Measurements from ENCODE around the gene SMG6. TPM values are rescaled to one million over a fixed set of nuclear protein-coding genes. Genes with fewer than 3 reads are reported as not detected.
A peak's percentile ranks its signal among the peaks of the same experiment; 100 is the strongest.

The SMG6 gene
- total and polyA plus RNA-seq, 2 of the 8 experiments (the other 6 are each of a cell fraction or from before 2014, with no cell fraction given): 18.5 to 25.2 TPM

DNA sequence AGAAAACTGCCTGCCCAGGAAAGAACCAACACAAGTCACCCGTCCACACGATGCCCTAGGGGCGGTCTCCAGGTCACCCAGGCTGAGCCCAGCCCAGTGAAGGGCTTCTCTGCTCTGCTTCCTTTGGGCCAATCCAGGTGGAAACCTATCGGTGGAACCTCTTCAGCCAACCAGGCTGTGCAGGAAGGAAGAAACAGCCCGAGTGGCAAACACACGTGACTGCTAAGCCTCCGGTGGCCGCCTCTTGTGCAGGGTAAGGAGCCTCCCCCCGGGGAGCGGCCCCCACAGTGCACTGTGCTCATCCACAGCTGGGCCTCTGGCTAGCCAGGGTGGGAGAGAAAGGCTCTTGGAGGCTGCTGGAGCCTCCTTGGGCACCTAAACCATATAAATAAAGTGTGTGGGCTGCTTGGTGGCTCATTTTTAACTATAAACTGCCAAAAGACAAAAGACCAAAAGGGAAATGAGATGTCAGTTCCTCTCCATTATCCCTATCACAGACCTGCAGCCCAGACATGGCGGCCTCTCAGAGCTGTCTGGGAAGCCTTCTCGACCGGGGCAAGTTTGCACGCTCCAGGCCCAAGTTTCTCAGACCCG lies 280.8 kb downstream of the SMG6 start:
- DNase-seq (ENCODE audit: low read depth in 1 of 2, low spot score in 2 of 2): no peak
- no peak overlapping the region for H2BK5ac ChIP-seq (ENCODE audit: low read depth, low read length)
- H3K27me3 ChIP-seq (replicated peaks in 1 of 4; ENCODE audit: control insufficient read depth in 3 of 4, extremely low read depth in 1 of 4, insufficient read depth in 3 of 4, low read length in 3 of 4): peaks cover 52 to 89% (median 81%) of the 10 kb centered on the region in 4 experiments
- H4K8ac ChIP-seq (ENCODE audit: extremely low read depth, insufficient read depth, low read length): no peak overlapping the region
- FAIRE-seq: no peak
- H3K4me3 ChIP-seq (ENCODE audit: extremely low read depth in 1 of 4, insufficient read depth in 2 of 4, low read depth in 3 of 4, low read length in 4 of 4): no peak overlapping the region
- peaks cover 0 to 17% (median 6%) of the 10 kb centered on the region in 4 experiments; a peak in 6 of 7 replicates for H3K4me1 ChIP-seq (replicated peaks in 1 of 4; ENCODE audit: control insufficient read depth in 3 of 4, insufficient read depth in 4 of 4, low read length in 3 of 4)
- no peak overlapping the region for H2BK15ac ChIP-seq (ENCODE audit: low read length)
- ChIA-PET CTCF (ENCODE audit: partially characterized antibody) (interaction anchor here (0.9 to 1.3 kb wide), 2 partner anchors 12 to 141 kb away, joined by 3 read pairs; no protein-coding TSS in a partner anchor), POLR2A (ENCODE audit: partially characterized antibody) (no interaction called here)
- TF ChIP-seq, protein P1, sequence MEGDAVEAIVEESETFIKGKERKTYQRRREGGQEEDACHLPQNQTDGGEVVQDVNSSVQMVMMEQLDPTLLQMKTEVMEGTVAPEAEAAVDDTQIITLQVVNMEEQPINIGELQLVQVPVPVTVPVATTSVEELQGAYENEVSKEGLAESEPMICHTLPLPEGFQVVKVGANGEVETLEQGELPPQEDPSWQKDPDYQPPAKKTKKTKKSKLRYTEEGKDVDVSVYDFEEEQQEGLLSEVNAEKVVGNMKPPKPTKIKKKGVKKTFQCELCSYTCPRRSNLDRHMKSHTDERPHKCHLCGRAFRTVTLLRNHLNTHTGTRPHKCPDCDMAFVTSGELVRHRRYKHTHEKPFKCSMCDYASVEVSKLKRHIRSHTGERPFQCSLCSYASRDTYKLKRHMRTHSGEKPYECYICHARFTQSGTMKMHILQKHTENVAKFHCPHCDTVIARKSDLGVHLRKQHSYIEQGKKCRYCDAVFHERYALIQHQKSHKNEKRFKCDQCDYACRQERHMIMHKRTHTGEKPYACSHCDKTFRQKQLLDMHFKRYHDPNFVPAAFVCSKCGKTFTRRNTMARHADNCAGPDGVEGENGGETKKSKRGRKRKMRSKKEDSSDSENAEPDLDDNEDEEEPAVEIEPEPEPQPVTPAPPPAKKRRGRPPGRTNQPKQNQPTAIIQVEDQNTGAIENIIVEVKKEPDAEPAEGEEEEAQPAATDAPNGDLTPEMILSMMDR (IDR thresholded peaks at IDR 0.05; ENCODE audit: control extremely low read depth in 1 of 3, insufficient read depth in 1 of 3, low read depth in 1 of 3, low read length in 3 of 3): no peak
- TF ChIP-seq KDM4A (IDR thresholded peaks at IDR 0.05; ENCODE audit: low read depth, low read length, severe bottlenecking): no peak
- TF ChIP-seq EZH2 (IDR thresholded peaks at IDR 0.05; ENCODE audit: low read depth, low read length, severe bottlenecking): peak; percentile 29
- H3K14ac ChIP-seq (ENCODE audit: insufficient read length): no peak overlapping the region
- no peak overlapping the region for H2BK20ac ChIP-seq (ENCODE audit: low read length)
- H4K91ac ChIP-seq (replicated peaks; ENCODE audit: insufficient read length, low read length): no peak overlapping the region
- peaks cover 0 to 6% (median 0%) of the 10 kb centered on the region in 4 experiments; a peak in 1 of 8 replicates for H3K36me3 ChIP-seq (ENCODE audit: control insufficient read depth in 2 of 4, insufficient read depth in 4 of 4, low read length in 3 of 4)
- peaks cover 0 to 5% of the 10 kb centered on the region in 2 experiments for H4K20me1 ChIP-seq (replicated peaks in 1 of 2; ENCODE audit: control insufficient read depth in 1 of 2, insufficient read depth in 2 of 2, low read length in 2 of 2)
- H3K4me2 ChIP-seq (ENCODE audit: insufficient read depth in 1 of 2, low read depth in 2 of 2, low read length in 2 of 2): peak overlapping the region in 1 of 2 experiments; percentile 64; a peak in 1 of 4 replicates
- no peaks in the 10 kb centered on the region for H3K79me1 ChIP-seq (ENCODE audit: low read depth, low read length)
- H2AK5ac ChIP-seq (ENCODE audit: low read depth, low read length): no peak overlapping the region
- no peak overlapping the region for H2BK12ac ChIP-seq (ENCODE audit: low read depth, low read length)
- H3K79me2 ChIP-seq (ENCODE audit: control insufficient read depth in 1 of 2, insufficient read depth in 2 of 2, low read length in 2 of 2): no peaks in the 10 kb centered on the region
- no peak overlapping the region for H3K23ac ChIP-seq (ENCODE audit: insufficient read length)
- H4K5ac ChIP-seq (ENCODE audit: insufficient read length, low read depth, low read length): no peak overlapping the region
- H3K18ac ChIP-seq (ENCODE audit: extremely low read depth, low read length): no peak overlapping the region
- no peak overlapping the region for H3K4ac ChIP-seq (replicated peaks; ENCODE audit: insufficient read length, low read depth, low read length)
- no peak overlapping the region for H3K27ac ChIP-seq (ENCODE audit: low read depth, low read length)
- H3K56ac ChIP-seq (replicated peaks; ENCODE audit: insufficient read length, low read depth, low read length): no peak overlapping the region
- H3K9me3 ChIP-seq (ENCODE audit: insufficient read depth in 2 of 2, low read depth in 1 of 2, low read length in 1 of 2): no peaks in the 10 kb centered on the region
- no peak overlapping the region for H2AFZ ChIP-seq (ENCODE audit: low read length)
- H3K23me2 ChIP-seq (ENCODE audit: low read depth, low read length): peaks cover 10% of the 10 kb centered on the region; the same call in 1 of the 2 replicates
- H3K9ac ChIP-seq (replicated peaks in 1 of 4; ENCODE audit: extremely low read depth in 1 of 4, low read depth in 3 of 4, low read length in 3 of 4): no peak overlapping the region
- H2BK120ac ChIP-seq (replicated peaks; ENCODE audit: low read depth, low read length): no peak overlapping the region
- 89% methylated on average over 15 of the region's 15 CpGs; no CpG with 5 or more reads in 1 of the 2 experiments for WGBS, 2 experiments (ENCODE audit: extremely low coverage in 1 of 2, insufficient coverage in 1 of 2, insufficient read length in 1 of 2, insufficient replicate concordance in 2 of 2, low coverage in 1 of 2, low lambda C conversion rate in 2 of 2, missing lambda C conversion rate in 1 of 2)
